H1 (cell line): Measurements from ENCODE around the gene ARAP2. TPM values are rescaled to one million over a fixed set of nuclear protein-coding genes. Genes with fewer than 3 reads are reported as not detected.

Source experiments
- CTCF ChIA-PET: fragments of 300-600 bp; sonication (Branson Sonifier 250); formaldehyde crosslinking; loops from one replicate; lab custom pipeline; 2021; ENCODE audit not compliant: partially characterized antibody; lab: Charles Lee
- POLR2A ChIA-PET: fragments of 300-600 bp; sonication (Branson Sonifier 250); formaldehyde crosslinking; loops from one replicate; lab custom pipeline; 2021; ENCODE audit warnings: inconsistent platforms; ENCODE audit not compliant: partially characterized antibody; lab: Charles Lee
- DNase-seq, 2 experiments: peaks; one replicate each; pipeline versions ENCODE4 v3.0.0 to v3.0.0-alpha.2; 2010 to 2022; ENCODE audit warnings: low spot score in 2 of 2, low read depth in 1 of 2, mixed read lengths in 1 of 2
- FAIRE-seq: peaks from 2 replicates; lab custom pipeline; 2011; peaks lifted over from hg19 to GRCh38; lab: Jason Lieb, UNC
- H2AFZ ChIP-seq: 2 replicates; pipeline ENCODE4 v1.8.1; 2012; ENCODE audit warnings: low read length, inconsistent platforms
- H2AK5ac ChIP-seq: 2 replicates; pipeline ENCODE4 v1.6.1; 2013; ENCODE audit warnings: low read depth, low read length
- H2BK120ac ChIP-seq: replicated peaks from 2 replicates; pipeline ENCODE3; 2013; ENCODE audit warnings: low read depth, low read length, inconsistent platforms
- H2BK12ac ChIP-seq: 2 replicates; pipeline ENCODE4 v1.6.1; 2013; ENCODE audit warnings: low read depth, low read length
- H2BK15ac ChIP-seq: 2 replicates; pipeline ENCODE4 v1.6.1; 2013; ENCODE audit warnings: low read length
- H2BK20ac ChIP-seq: 2 replicates; pipeline ENCODE4 v1.6.1; 2013; ENCODE audit warnings: low read length
- H2BK5ac ChIP-seq: 2 replicates; pipeline ENCODE4 v1.6.1; 2013; ENCODE audit warnings: low read depth, low read length
- H3K14ac ChIP-seq: 2 replicates; pipeline ENCODE4 v1.6.1; 2013; ENCODE audit warnings: inconsistent platforms; ENCODE audit not compliant: insufficient read length
- H3K18ac ChIP-seq: 2 replicates; pipeline ENCODE4 v1.6.1; 2013; ENCODE audit warnings: low read length; ENCODE audit errors: extremely low read depth
- H3K23ac ChIP-seq: 2 replicates; pipeline ENCODE4 v1.6.1; 2013; ENCODE audit warnings: inconsistent platforms; ENCODE audit not compliant: insufficient read length
- H3K23me2 ChIP-seq: 2 replicates; pipeline ENCODE4 v1.6.1; 2013; ENCODE audit warnings: low read depth, low read length
- H3K27ac ChIP-seq: 2 replicates; pipeline ENCODE4 v1.6.1; 2011; ENCODE audit warnings: low read depth, low read length, inconsistent platforms
- H3K27me3 ChIP-seq, 4 experiments: replicated peaks in 1 of 4; 1 replicate in 1 of 4; 2 replicates in 3 of 4; pipeline versions ENCODE4 v1.6.1 to v1.8.1; 2011 to 2013; ENCODE audit warnings: low read length in 3 of 4, mild to moderate bottlenecking in 3 of 4, inconsistent platforms in 2 of 4, mixed read lengths in 2 of 4, moderate library complexity in 1 of 4; ENCODE audit not compliant: control insufficient read depth in 3 of 4, insufficient read depth in 3 of 4; ENCODE audit errors: extremely low read depth in 1 of 4
- H3K36me3 ChIP-seq, 4 experiments: 2 replicates each; pipeline versions ENCODE4 v1.6.1 to v1.8.1; 2011 to 2013; ENCODE audit warnings: mild to moderate bottlenecking in 4 of 4, low read length in 3 of 4, moderate library complexity in 2 of 4, control low read depth in 1 of 4, inconsistent platforms in 1 of 4; ENCODE audit not compliant: insufficient read depth in 4 of 4, control insufficient read depth in 2 of 4
- H3K4ac ChIP-seq: replicated peaks from 2 replicates; pipeline ENCODE3; 2013; ENCODE audit warnings: low read length, low read depth, mixed read lengths, inconsistent platforms; ENCODE audit not compliant: insufficient read length
- H3K4me1 ChIP-seq, 4 experiments: replicated peaks in 1 of 4; 1 replicate in 1 of 4; 2 replicates in 3 of 4; pipeline versions ENCODE4 v1.6.1 to v1.8.1; 2011 to 2013; ENCODE audit warnings: low read length in 3 of 4, inconsistent platforms in 2 of 4, mixed read lengths in 1 of 4; ENCODE audit not compliant: insufficient read depth in 4 of 4, control insufficient read depth in 3 of 4
- H3K4me2 ChIP-seq, 2 experiments: 2 replicates each; pipeline versions ENCODE4 v1.6.1 to v1.8.1; 2011 to 2013; ENCODE audit warnings: low read depth in 2 of 2, low read length in 2 of 2, control low read depth in 1 of 2, inconsistent platforms in 1 of 2, mild to moderate bottlenecking in 1 of 2; ENCODE audit not compliant: insufficient read depth in 1 of 2
- H3K4me3 ChIP-seq, 4 experiments: fragments of 200-600, 300-600 bp in 1 of 4; sonication (generic), shearing (Covaris generic), sonication (Bioruptor Twin) in 1 of 4; 2 replicates each; pipeline versions ENCODE4 v1.5.1 to v1.8.1; 2011 to 2016; ENCODE audit warnings: low read length in 4 of 4, low read depth in 3 of 4, control low read depth in 2 of 4, inconsistent platforms in 2 of 4, mild to moderate bottlenecking in 2 of 4, mixed read lengths in 1 of 4, moderate library complexity in 1 of 4; ENCODE audit not compliant: insufficient read depth in 2 of 4; ENCODE audit errors: extremely low read depth in 1 of 4
- H3K56ac ChIP-seq: replicated peaks from 2 replicates; pipeline ENCODE3; 2013; ENCODE audit warnings: low read depth, mild to moderate bottlenecking, mixed read lengths, low read length, inconsistent platforms; ENCODE audit not compliant: insufficient read length
- H3K79me1 ChIP-seq: 2 replicates; pipeline ENCODE4 v1.6.1; 2013; ENCODE audit warnings: low read depth, low read length, control low read depth
- H3K79me2 ChIP-seq, 2 experiments: 2 replicates each; pipeline versions ENCODE4 v1.6.1 to v1.8.1; 2012 to 2013; ENCODE audit warnings: low read length in 2 of 2, mild to moderate bottlenecking in 2 of 2, inconsistent platforms in 1 of 2; ENCODE audit not compliant: insufficient read depth in 2 of 2, control insufficient read depth in 1 of 2
- H3K9ac ChIP-seq, 4 experiments: replicated peaks in 1 of 4; 1 replicate in 1 of 4; 2 replicates in 3 of 4; pipeline versions ENCODE4 v1.6.1 to v1.8.1; 2011 to 2013; ENCODE audit warnings: low read depth in 3 of 4, low read length in 3 of 4, control low read depth in 2 of 4, mild to moderate bottlenecking in 2 of 4, moderate library complexity in 2 of 4, inconsistent platforms in 1 of 4; ENCODE audit errors: extremely low read depth in 1 of 4
- H3K9me3 ChIP-seq, 2 experiments: 2 replicates each; pipeline versions ENCODE4 v1.6.1 to v1.8.1; 2012 to 2013; ENCODE audit warnings: mild to moderate bottlenecking in 2 of 2, moderate library complexity in 2 of 2, control low read depth in 1 of 2, inconsistent platforms in 1 of 2, low read depth in 1 of 2, low read length in 1 of 2, mixed read lengths in 1 of 2; ENCODE audit not compliant: insufficient read depth in 2 of 2
- H4K20me1 ChIP-seq, 2 experiments: replicated peaks in 1 of 2; 2 replicates each; pipeline versions ENCODE3 to v1.8.1; 2011 to 2013; ENCODE audit warnings: inconsistent platforms in 2 of 2, low read length in 2 of 2, mild to moderate bottlenecking in 1 of 2; ENCODE audit not compliant: insufficient read depth in 2 of 2, control insufficient read depth in 1 of 2
- H4K5ac ChIP-seq: 2 replicates; pipeline ENCODE4 v1.6.1; 2013; ENCODE audit warnings: low read length, low read depth, mixed read lengths, inconsistent platforms; ENCODE audit not compliant: insufficient read length
- H4K8ac ChIP-seq: 2 replicates; pipeline ENCODE4 v1.8.0; 2013; ENCODE audit warnings: mild to moderate bottlenecking, moderate library complexity, low read length, inconsistent platforms; ENCODE audit not compliant: insufficient read depth; ENCODE audit errors: extremely low read depth
- H4K91ac ChIP-seq: replicated peaks from 2 replicates; pipeline ENCODE3; 2013; ENCODE audit warnings: low read length, mixed read lengths, inconsistent platforms; ENCODE audit not compliant: insufficient read length
- BACH1 ChIP-seq: IDR thresholded peaks from 2 replicates; pipeline ENCODE4 v1.6.1; 2012; ENCODE audit warnings: low read length, improper control_type of control experiment
- EP300 ChIP-seq, 2 experiments: IDR thresholded peaks; 1 replicate in 1 of 2; 2 replicates in 1 of 2; pipeline ENCODE4 v1.6.1; 2011 to 2012; ENCODE audit warnings: low read depth in 2 of 2, low read length in 2 of 2, mild to moderate bottlenecking in 2 of 2, borderline replicate concordance in 1 of 2, inconsistent platforms in 1 of 2, moderate library complexity in 1 of 2
- JUND ChIP-seq: IDR thresholded peaks from 2 replicates; pipeline ENCODE4 v1.6.1; 2011; ENCODE audit warnings: mild to moderate bottlenecking, improper control_type of control experiment, low read length
- KDM1A ChIP-seq: fragments of 200-600, 300-600 bp; sonication (generic); IDR thresholded peaks from 2 replicates; pipeline ENCODE4 v1.7.1; 2016; ENCODE audit warnings: mild to moderate bottlenecking, low read length, borderline replicate concordance
- RFX5 ChIP-seq: IDR thresholded peaks from 2 replicates; pipeline ENCODE4 v1.6.1; 2011; ENCODE audit warnings: low read depth, low read length, improper control_type of control experiment, borderline replicate concordance
- SAP30 ChIP-seq: fragments of 300-600 bp; sonication (generic); IDR thresholded peaks from 2 replicates; pipeline ENCODE4 v1.7.1; 2012; ENCODE audit warnings: low read length, moderate library complexity, mild to moderate bottlenecking, inconsistent platforms; ENCODE audit not compliant: insufficient read depth, insufficient replicate concordance
- SRF ChIP-seq: IDR thresholded peaks from 2 replicates; pipeline ENCODE4 v1.6.1; 2011; ENCODE audit warnings: mild to moderate bottlenecking, low read depth, low read length, moderate library complexity
- TEAD4 ChIP-seq: IDR thresholded peaks from 2 replicates; pipeline ENCODE4 v1.6.1; 2012; ENCODE audit warnings: low read depth, low read length, inconsistent platforms, mixed read lengths
- ZNF274 ChIP-seq: IDR thresholded peaks from 2 replicates; pipeline ENCODE4 v1.7.0; 2012; ENCODE audit warnings: low read length, borderline replicate concordance; ENCODE audit errors: extremely low read depth
- WGBS, 2 experiments: shearing (Covaris generic) in 1 of 2; methylation state at CpG; one replicate each; pipeline versions ENCODE4 v1.1.6 to v1.1.7; 2013 to 2015; ENCODE audit warnings: low lambda C conversion rate in 2 of 2, mixed read lengths in 2 of 2, inconsistent platforms in 1 of 2, low coverage in 1 of 2, missing lambda C conversion rate in 1 of 2; ENCODE audit not compliant: insufficient replicate concordance in 2 of 2, insufficient coverage in 1 of 2, insufficient read length in 1 of 2; ENCODE audit errors: extremely low coverage in 1 of 2, missing lambda C conversion rate in 1 of 2; 5-methylcytosine and 5-hydroxymethylcytosine counted together
- polyA plus RNA-seq, 7 experiments: library from polyadenylated mRNA; depleted of rRNA in 3 of 7; stranded (reverse) in 5 of 7; unstranded in 2 of 7; fragments of >200 nt in 5 of 7; fragments of 200-250 nt in 2 of 7; gene quantifications; 1 replicate in 5 of 7; 2 replicates in 1 of 7; 4 replicates in 1 of 7; pipeline versions ENCODE4 v1.2.1 to v1.2.3, GENCODE V29; 2011 to 2013; ENCODE audit warnings: missing spikeins in 2 of 7, mixed read lengths in 2 of 7
- total RNA-seq: library from RNA; stranded (reverse); fragmentation: NEBNext Ultra II Directional; extraction: Animal tissue kit (Norgen Biotek cat#: 25700); gene quantifications from 2 replicates; pipeline ENCODE4 v1.2.1, GENCODE V29; 2021
- TF ChIP-seq, protein P1 (sequence below), 3 experiments: IDR thresholded peaks; 1 replicate in 2 of 3; 2 replicates in 1 of 3; pipeline versions ENCODE4 v1.5.1 to v1.6.1; 2011; ENCODE audit warnings: low read length in 3 of 3, mild to moderate bottlenecking in 3 of 3, inconsistent platforms in 2 of 3, low read depth in 1 of 3, moderate library complexity in 1 of 3; ENCODE audit not compliant: insufficient read depth in 1 of 3; ENCODE audit errors: control extremely low read depth in 1 of 3

Gene ARAP2
- total and polyA plus RNA-seq, 2 of the 8 experiments (the other 6 are each of a cell fraction or from before 2014, with no cell fraction given) = 0.15 to 2.3 TPM

DNA sequence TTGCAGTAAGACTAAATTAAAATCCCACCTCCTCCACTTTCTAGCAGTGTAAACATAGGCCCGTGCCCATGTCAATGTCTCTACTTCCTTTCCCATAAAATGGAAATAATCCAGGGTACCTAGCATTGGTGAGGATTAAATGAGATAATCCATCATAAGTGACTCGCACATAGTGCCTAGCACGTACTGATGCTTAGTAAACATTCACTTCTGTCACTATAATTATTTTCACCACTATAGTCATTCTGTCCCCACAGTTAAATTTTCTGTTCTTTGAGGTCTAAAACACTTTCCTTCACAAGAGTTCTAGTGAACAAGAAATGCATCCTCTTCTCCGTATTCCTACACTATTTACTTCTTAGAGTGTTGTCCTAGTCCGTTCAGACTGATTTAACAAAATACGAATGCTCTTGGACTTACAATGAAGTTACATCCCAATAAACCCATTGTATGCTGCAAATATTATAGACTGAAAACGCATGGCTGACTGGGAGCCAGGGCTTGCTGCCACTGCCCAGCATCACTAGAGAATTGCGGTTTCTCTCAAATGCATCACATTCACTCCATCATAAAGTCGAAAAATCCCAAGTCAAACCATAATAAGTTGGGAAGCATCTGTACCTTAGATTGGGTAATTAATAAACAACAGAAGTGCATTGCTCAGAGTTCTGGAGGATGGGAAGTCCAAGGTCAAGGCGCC is 10.6 kb downstream of the ARAP2 start:
- Histone ChIP-seq H3K27ac (no peak overlapping the region), H3K79me1 (no peaks in the 10 kb centered on the region; the same call in 1 of the 2 replicates), H3K79me2 (no peaks in the 10 kb centered on the region), H3K23me2 (no peaks in the 10 kb centered on the region), H3K18ac (no peak overlapping the region), H3K9ac (no peak overlapping the region), H2AFZ (no peak overlapping the region), H3K36me3 (no peaks in the 10 kb centered on the region), H3K4me2 (no peak overlapping the region), H4K8ac (no peak overlapping the region), H4K5ac (no peak overlapping the region), H3K4me3 (no peak overlapping the region), H3K14ac (no peak overlapping the region), H4K20me1 (no peaks in the 10 kb centered on the region), H2AK5ac (no peak overlapping the region), H2BK120ac (no peak overlapping the region), H4K91ac (no peak overlapping the region), H2BK12ac (no peak overlapping the region), H3K4ac (no peak overlapping the region), H3K9me3 (no peaks in the 10 kb centered on the region), H2BK5ac (no peak overlapping the region), H3K4me1 (no peaks in the 10 kb centered on the region), H2BK15ac (no peak overlapping the region), H3K23ac (no peak overlapping the region), H2BK20ac (no peak overlapping the region), H3K56ac (no peak overlapping the region), H3K27me3 (no peaks in the 10 kb centered on the region)
- WGBS, 2 experiments = 95% methylated on average over 10 of the region's 10 CpGs; no CpG with 5 or more reads in 1 of the 2 experiments
- FAIRE-seq (no peak), DNase-seq (no peak)
- POLR2A ChIA-PET = no interaction called here
- CTCF ChIA-PET = interaction anchor here (0.6 to 3.1 kb wide), 3 partner anchors 10 to 456 kb away, joined by 3 to 13 read pairs (median 4); partner anchors contain the start of gene ARAP2
- TF ChIP-seq KDM1A (no peak), TEAD4 (no peak), BACH1 (no peak), JUND (no peak), SAP30 (no peak), ZNF274 (no peak), SRF (no peak), RFX5 (no peak), EP300 (IDR thresholded peaks at IDR 0.05; ENCODE audit: borderline replicate concordance in 1 of 2, low read depth in 2 of 2, low read length in 2 of 2) (no peak)
- TF ChIP-seq, protein P1, sequence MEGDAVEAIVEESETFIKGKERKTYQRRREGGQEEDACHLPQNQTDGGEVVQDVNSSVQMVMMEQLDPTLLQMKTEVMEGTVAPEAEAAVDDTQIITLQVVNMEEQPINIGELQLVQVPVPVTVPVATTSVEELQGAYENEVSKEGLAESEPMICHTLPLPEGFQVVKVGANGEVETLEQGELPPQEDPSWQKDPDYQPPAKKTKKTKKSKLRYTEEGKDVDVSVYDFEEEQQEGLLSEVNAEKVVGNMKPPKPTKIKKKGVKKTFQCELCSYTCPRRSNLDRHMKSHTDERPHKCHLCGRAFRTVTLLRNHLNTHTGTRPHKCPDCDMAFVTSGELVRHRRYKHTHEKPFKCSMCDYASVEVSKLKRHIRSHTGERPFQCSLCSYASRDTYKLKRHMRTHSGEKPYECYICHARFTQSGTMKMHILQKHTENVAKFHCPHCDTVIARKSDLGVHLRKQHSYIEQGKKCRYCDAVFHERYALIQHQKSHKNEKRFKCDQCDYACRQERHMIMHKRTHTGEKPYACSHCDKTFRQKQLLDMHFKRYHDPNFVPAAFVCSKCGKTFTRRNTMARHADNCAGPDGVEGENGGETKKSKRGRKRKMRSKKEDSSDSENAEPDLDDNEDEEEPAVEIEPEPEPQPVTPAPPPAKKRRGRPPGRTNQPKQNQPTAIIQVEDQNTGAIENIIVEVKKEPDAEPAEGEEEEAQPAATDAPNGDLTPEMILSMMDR (IDR thresholded peaks at IDR 0.05; ENCODE audit: control extremely low read depth in 1 of 3, insufficient read depth in 1 of 3, low read depth in 1 of 3, low read length in 3 of 3) = no peak
